Stimulated activated CD8-positive, alpha-beta memory T cell treated with anti-CD3 and anti-CD28 coated beads, Interleukin-4, amount 100 ng/mL, for 1 hour (primary cell): ENCODE measurements around the gene PDK4.
"Not testable (repeated sequence)": the region's sequence is repeated elsewhere in the genome, so short reads cannot be mapped to it uniquely, and the experiment has no call there.

Experiments
- DNase-seq, 2 donors: peaks; one replicate each; pipeline ENCODE4 v3.0.0-alpha.2; 2020; ENCODE audit warnings: low read depth in 2 of 2, low spot score in 1 of 2

Gene PDK4

DNA sequence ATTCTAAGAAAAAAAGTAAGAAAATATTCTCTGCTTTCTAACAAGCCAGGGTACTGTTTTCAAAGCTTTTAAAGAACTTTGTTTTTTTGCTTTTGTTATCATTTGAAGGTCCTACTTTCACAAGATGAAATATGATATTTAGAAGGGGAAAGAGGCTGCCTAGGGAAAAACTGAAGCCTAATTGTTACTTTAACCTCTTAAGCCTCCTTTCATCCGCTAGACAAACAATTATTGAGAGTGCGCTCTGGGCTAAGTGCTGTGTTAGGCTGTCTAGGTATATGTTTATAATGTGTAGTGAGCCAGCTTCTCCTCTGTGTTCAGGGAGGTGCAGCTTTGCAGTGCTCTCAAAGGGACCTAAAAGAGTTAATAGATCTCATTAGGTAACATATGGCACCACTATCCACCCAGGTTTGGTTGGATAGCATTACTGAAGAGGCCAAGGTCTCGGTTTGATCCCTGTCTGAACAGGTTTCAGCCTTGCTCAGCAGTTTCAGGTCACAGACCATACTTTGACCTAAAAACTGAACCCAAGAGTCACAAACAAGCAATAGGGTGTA is 17.9 kb downstream of the PDK4 start:
- no peak for DNase-seq

- no peak for DNase-seq
Measured at GRCh38 chr7:95577137-95577536, 19.2 kb downstream of the PDK4 start.

- DNase-seq = no peak
Measured at GRCh38 chr7:95569720-95570119, 26.6 kb downstream of the PDK4 start.

- no peak for DNase-seq
Measured at GRCh38 chr7:95560674-95561073, 35.6 kb downstream of the PDK4 start.

DNA sequence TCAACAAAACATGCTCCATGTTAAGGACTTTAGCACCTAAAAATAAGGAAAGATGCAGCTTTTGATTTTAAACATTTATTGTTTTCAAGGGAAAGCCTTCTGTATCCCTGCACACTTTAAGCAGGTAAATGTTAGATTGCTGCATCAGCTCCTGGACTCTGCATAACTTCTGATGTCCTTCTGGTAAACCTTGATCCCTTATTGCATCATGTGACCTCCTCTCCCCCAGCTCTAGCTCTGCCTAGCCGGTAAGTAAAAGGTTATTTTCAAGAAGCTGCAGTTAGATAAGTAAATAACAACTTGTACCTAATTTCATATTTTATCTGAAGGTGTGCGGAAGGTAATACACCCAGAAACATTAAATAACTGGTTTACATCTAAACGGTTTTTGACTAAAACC is 37.5 kb downstream of the PDK4 start:
- DNase-seq = no peak

GRCh38 chr7:95556777-95557176 is 39.5 kb downstream of the PDK4 start:
- DNase-seq = no peak

DNA sequence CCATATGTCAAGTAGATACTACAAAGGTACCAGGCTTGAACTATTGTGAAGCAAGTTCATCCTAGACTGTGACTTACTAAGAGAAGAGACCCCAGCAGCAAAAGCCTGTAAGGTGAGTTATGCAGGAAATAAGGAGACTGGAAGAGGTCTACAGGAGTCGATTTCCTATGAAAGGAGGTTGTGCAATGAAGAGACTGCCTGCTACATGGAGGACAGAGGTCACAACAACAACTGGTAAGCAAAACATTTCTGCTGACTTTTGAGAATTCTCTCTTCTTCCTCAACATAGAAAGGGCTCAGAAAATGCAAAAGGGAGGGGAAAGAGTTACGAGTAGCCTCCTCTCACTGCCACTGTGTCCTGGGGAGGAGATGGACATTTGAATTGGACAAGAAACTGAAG is 42.4 kb downstream of the PDK4 start:
- DNase-seq = no peak

GRCh38 chr7:95552010-95552926 is 44.0 kb downstream of the PDK4 start:
- DNase-seq = not testable (repeated sequence)

GRCh38 chr7:95550546-95550945 is 45.8 kb downstream of the PDK4 start:
- DNase-seq = no peak

DNA sequence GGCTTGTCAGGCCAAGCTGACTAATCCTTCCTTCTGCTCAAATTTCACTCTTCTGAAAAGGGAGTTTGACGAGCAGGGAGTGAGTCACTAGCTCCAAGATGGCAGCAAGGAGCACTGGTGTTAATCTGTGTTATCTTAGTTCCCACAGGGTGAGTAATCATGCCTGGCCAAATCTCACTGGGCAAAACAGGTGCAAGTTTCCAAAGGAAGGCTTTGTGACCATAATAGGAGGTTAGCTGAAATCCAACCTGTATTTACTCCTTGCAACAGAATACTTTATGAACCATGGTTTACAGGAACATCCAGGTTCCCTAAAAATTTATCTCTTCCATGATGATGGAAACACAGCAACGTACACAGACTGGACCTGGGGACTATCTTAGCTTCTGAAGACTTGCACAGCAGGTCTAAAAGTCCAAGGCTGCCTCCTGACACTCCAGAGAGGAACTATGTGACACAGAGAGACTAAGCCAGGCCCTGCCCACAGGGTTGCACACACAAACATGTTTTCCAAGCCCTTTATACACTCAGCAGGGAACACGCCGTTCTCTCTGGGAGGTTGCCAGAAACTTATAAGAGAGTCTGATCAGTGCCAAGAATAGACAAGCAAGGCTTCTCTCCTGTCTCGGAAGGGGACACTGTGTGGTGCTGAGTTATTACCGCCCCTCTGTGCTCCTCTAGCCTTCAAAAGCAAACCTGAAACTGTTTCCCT is 46.3 kb downstream of the PDK4 start:
- DNase-seq = no peak

DNA sequence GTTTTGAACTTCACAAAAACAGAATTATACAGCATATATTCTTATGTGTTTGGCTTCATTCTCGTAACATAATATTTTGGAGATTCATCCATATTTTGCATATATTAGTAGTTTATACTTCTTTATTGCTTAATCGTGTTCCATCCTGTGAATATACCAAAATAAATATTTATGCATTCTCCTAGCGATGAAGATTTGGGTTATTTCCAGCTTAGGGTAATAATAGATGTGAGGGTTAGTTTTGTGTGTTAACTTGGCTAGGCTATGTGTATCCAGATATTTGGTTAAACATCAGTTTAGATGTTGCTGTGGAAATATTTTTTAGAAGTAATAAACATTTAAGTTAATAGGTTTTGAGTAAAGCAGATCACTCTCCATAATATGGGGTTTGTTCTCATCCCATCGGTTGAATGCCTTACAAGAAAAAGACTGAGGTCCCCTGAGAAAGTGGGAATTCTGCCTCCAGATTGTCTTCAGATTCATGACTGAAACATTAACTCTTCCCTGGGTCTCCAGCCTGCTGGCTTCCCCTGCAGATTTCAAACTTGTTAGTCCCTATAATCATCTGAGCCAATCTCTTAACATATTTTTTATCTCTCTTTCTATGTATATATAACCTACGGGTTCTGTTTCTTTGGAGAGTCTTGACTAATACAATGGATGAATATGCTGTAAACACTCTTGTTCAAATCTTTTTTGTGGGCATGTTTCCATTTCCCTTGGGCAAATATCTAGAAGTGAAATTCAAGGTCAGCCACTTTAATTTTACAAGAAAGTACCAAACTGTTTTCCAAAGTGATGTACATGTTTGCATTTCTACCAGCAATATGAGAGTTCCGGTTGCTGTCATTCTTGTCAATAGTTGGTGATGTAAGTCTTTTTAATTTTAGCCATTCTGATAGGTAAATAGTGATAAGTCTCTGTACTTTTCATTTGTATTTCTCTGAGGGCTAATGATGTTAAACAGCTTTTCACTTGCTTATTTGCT is 48.7 kb downstream of the PDK4 start:
- no peak for DNase-seq

DNA sequence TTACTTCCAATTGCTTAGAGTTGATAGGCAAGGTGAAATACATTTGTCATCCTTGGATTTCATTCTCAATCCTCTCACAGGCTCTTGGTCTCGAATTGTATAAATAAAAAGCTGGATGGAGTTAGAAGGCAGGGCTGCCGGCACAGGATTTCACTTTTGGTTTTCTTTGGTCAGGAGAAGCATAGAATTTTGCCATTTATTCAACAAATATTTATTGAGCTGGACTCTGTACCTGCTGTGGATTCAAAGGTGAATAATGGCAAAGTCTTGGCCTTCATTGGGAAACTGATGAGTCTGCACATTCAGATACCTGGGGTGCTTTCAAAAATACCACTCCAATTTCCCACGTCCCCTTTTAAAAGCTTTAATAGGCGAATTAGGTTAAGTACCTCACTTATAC is 49.7 kb downstream of the PDK4 start:
- no peak for DNase-seq

GRCh38 chr7:95545673-95546072 is 50.6 kb downstream of the PDK4 start:
- no peak for DNase-seq

DNA sequence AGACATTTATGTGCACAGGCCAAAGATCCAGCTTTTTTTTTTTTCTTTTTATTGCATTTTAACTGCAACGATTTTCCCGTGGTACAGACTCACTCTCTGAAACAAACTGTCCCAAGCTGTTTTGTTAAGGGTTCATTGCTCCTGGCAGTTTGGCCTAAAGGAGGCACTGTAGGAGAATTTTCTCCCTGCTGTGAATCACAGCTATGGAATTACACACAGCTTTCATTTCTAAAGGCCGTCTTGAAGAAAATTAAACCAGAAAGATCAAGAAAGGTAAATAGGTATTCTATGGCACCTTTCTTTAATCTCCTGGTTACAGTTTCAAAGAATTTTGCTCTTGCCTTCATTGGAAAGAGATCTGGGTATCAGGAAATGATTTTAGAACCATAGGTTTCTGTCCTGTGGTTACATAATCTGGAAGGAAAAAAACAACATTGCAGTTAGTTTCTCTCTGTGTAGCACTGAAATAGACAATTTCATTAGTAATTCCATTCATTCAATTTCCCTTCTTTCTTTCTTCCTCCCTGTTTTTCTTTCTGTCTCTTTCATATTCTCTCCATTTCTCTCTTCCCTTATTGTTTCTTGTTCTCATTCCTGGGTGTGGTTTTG is 51.2 kb downstream of the PDK4 start:
- DNase-seq = no peak

DNA sequence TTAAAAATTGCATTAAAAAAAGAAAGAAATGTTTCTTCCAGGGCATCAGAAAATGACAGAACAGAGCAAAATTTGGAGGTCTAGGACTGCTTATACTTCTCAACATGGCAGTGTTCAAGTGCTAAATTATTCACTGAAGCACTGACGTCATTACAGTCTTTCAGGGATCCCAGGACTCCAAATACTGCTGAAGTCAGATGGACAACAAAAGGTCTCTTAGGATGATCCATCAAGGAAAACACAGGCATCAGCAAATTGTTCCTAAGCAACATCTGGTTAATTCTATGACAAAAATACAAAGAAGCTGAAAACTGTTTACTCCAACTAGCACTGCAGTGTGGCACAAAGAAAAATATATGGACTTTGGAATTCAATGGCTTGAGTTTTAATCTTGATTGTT is 52.1 kb downstream of the PDK4 start:
- DNase-seq = no peak

DNA sequence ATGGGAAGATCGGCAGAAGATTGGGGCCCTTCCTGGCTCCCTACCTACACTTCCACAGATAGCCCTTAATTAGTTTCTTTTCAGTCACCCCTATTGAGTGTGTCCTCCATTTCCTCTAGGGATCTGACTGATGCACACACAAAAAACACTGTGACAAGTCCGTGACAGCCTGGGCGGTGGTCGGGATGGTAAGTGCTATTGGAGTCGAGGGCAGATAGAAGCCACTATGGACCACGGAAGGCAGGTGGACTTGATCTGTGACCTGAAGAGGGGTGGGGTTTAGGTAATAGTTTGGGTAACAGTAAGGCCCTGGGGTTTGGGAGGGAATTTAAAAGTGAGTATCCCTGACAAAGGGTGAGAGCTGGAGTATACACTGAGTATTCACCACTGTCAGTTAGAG is 53.0 kb downstream of the PDK4 start:
- no peak for DNase-seq

DNA sequence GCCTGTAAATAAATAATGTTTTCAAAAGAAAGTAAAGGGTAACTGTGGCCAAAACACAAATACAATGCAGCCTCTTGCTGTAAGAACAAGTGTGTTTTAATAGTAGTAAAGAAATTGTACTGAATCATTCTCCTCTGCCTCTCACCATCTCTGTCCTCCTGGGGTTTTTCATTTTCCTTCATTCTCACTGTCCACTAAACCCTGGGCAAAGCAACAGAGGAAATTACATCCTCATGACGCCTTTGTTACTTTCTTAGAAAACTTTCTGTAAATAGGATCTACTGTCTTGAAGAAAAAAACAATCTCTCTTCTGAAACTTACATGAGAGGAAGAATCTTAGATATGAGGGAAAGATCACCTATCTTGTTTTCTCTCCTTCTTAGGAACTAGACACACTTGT is 56.0 kb downstream of the PDK4 start:
- DNase-seq = no peak

DNA sequence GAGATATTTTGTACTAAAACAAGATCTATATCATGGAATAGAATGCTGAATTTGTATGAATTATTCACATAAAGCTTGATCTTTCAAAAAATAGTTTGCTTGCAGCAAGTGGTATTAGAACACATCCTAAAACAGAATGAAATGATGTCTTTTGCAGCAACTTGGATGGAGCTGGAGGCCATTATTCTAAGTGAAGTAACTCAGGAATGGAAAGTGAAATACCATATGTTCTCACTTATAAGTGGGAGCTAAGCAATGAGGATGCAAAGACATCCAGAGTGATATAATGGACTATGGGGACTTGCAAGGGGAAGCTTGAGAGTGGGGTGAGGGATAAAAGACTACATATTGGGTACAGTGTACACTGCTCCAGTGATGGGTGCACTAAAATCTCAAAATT is 56.9 kb downstream of the PDK4 start:
- no peak for DNase-seq

DNA sequence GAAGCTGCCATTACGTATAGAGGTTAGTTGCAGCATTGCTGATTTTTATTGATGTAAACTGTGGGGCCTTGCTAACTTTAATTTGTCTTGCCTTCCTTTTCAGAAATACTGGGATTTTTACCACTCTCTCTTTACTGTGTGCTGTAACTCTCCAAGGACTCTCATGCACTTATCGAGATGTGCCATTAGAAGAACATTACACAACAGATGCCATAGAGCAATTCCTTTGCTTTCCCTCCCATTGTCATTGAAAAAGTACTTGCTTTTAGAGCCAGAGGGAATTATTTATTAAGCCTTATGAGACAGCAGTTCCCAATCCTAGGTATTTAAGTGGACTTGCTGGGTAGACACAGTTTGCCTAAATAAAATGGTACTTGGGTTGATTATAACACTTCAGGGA is 58.8 kb downstream of the PDK4 start:
- DNase-seq = no peak

DNA sequence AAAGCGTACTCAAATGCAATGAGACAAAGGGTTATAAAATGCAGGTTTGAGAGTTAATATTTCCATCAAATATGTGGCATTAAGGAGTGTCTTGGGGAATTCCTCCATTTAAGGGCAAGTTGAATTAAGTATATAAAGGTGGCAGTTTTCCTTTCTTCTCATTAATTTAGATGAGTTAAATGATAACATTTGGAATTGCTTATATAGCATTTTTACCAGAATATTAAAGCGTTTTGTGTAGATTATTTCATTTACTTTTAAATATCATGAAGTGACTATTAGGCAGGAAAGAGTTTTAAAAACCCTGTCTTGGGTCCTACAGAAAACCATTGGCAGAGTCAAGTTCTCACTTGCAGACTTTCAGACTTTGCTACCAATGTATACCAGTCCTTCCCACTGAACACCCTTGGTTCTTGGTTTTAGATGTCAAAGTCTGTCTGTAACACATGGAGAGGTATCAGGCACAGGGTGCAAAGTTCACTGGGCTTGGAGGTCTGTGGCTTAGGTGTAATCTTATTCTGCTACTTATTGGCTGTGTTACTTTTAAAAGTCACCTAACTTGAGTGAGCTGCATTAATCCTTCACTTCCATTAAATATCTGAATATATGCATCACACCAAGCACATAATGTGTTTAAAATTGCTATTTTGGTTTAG is 59.5 kb downstream of the PDK4 start:
- no peak for DNase-seq
